Measurements from ENCODE around the gene IL27RA.
A peak's percentile ranks its signal among the peaks of the same experiment; 100 is the strongest.
"Not testable (repeated sequence)": the region's sequence is repeated elsewhere in the genome, so short reads cannot be mapped to it uniquely, and the experiment has no call there.

IL27RA gene

DNA sequence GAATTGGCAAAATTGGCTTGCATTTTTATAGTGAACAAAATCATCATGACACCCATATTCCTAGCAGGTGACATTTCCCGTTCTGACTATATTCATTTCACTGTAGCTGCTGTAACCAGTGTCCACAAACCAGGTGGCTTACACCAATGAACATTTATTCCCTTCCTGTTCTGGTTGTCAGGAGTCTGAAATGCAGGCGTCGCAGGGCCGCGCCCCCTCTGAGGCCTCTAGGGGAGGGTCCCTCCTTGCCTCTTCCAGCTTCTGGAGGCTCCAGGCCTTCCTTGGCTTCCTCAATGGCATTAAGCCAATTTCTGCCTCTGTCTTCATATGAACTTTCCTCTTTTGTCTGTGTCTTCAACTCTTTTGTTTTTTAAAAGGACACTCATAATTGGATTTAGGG lies 10.1 kb upstream of the IL27RA start:
- Histone ChIP-seq H3K4me1 (ENCODE audit: control insufficient read depth, insufficient read depth, low read length) (no peaks in the 10 kb centered on the region), H3K36me3 (ENCODE audit: control insufficient read depth, insufficient read depth, low read length) (no peaks in the 10 kb centered on the region), H3K4me3 (ENCODE audit: low read depth, low read length) (no peak overlapping the region), H3K27me3 (ENCODE audit: control insufficient read depth, insufficient read depth, low read length) (no peaks in the 10 kb centered on the region), H3K9ac (ENCODE audit: low read depth, low read length) (no peak overlapping the region), H3K9me3 (ENCODE audit: control insufficient read depth, insufficient read depth, low read length) (no peaks in the 10 kb centered on the region)

DNA sequence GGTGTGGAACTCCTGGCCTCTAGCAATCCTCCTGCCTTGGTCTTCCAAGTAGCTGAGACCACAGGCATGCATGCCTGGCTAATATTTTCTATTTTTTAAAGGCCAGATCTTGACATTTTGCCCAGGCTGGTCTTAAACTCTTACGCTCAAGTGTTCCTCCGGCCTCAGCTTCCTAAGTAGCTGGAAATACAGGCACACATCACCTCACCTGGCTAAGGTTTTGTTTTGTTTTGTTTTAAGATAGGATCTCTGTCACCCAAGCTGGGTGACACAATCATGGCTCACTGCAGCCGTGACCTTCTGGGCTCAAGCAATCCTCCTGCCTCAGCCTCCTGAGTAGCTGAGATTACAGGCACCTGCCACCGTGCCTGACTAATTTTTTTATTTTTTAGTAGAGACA lies 9.1 kb upstream of the IL27RA start:
- Histone ChIP-seq H3K9me3 (ENCODE audit: control insufficient read depth, insufficient read depth, low read length) (no peaks in the 10 kb centered on the region), H3K4me1 (ENCODE audit: control insufficient read depth, insufficient read depth, low read length) (no peaks in the 10 kb centered on the region), H3K4me3 (ENCODE audit: low read depth, low read length) (no peak overlapping the region), H3K9ac (ENCODE audit: low read depth, low read length) (no peak overlapping the region), H3K27me3 (ENCODE audit: control insufficient read depth, insufficient read depth, low read length) (no peaks in the 10 kb centered on the region), H3K36me3 (ENCODE audit: control insufficient read depth, insufficient read depth, low read length) (no peaks in the 10 kb centered on the region)

DNA sequence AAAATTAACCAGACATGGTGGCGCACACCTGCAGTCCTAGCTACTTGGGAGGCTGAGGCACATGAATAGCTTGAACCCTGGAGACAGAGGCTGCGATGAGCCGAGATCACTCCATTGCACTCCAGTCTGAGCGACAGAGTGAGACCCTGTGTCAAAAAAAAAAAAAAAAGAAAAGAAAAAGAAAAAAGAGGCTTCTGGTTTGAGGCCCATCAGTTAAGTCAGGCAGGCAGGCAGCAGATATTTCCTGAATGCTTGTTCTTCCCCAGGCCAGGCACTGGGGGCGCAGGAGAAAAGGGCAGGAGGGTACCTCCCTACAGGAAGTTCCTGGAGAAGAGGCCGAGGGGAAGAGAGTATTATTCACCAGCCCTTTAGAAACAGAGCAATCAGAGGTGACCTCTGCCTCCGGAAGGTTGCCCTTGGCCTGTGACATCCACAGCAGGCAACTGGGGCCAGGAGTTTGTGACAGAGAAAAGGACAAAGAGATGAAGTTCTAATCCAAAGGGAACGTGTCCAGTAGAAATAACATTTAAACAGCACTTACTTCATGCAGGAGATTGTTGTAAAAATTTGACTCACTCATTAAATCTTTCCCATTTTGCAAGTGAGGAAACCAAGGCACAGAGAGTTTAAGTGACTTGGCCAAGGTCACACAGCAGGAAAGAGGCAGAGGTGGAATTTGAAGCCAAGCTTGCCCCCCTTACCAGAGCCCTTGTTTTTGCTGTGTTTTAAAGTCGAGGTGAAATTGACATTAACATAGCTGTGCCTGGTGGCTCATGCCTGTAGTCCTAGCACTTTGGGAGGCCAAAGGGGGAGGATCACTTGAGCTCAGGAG lies 7.9 kb upstream of the IL27RA start:
- no peaks in the 10 kb centered on the region for H3K27me3 ChIP-seq (ENCODE audit: control insufficient read depth, insufficient read depth, low read length)
- H3K36me3 ChIP-seq (ENCODE audit: control insufficient read depth, insufficient read depth, low read length) = no peaks in the 10 kb centered on the region
- H3K9me3 ChIP-seq (ENCODE audit: control insufficient read depth, insufficient read depth, low read length) = no peaks in the 10 kb centered on the region
- no peaks in the 10 kb centered on the region for H3K4me1 ChIP-seq (ENCODE audit: control insufficient read depth, insufficient read depth, low read length)
- no peak overlapping the region for H3K4me3 ChIP-seq (ENCODE audit: low read depth, low read length)
- peak overlapping the region; percentile 41 for H3K9ac ChIP-seq (ENCODE audit: low read depth, low read length)

DNA sequence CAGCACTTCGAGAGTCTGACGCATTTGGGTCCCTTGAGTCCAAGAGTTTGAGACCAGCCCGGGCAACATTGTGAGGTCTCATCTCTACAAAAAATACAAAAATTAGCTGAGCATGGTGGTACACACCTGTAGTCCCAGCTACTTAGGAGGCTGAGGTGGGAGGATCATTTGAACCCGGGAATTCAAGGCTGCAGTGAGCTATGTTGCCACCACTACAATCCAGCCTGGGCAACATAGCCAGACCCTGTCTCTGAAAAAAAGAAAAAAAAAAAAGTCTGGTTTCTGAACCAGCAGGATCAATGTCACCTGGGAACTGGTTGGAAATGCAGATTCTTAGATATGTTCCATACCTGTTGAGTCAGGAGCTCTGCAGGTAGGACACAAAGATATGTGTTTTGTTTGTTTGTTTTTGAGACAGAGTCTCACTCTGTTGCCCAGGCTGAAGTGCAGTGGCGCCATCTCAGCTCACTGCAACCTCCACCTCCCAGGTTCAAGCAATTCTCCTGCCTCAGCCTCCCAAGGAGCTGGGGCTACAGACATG lies 4.8 kb upstream of the IL27RA start:
- not testable (repeated sequence) for H3K4me1 ChIP-seq (ENCODE audit: control insufficient read depth, insufficient read depth, low read length); H3K36me3 ChIP-seq (ENCODE audit: control insufficient read depth, insufficient read depth, low read length); H3K4me3 ChIP-seq (ENCODE audit: low read depth, low read length); H3K9me3 ChIP-seq (ENCODE audit: control insufficient read depth, insufficient read depth, low read length); H3K9ac ChIP-seq (ENCODE audit: low read depth, low read length)
- H3K27me3 ChIP-seq (ENCODE audit: control insufficient read depth, insufficient read depth, low read length) = peaks cover 11% of the 10 kb centered on the region

DNA sequence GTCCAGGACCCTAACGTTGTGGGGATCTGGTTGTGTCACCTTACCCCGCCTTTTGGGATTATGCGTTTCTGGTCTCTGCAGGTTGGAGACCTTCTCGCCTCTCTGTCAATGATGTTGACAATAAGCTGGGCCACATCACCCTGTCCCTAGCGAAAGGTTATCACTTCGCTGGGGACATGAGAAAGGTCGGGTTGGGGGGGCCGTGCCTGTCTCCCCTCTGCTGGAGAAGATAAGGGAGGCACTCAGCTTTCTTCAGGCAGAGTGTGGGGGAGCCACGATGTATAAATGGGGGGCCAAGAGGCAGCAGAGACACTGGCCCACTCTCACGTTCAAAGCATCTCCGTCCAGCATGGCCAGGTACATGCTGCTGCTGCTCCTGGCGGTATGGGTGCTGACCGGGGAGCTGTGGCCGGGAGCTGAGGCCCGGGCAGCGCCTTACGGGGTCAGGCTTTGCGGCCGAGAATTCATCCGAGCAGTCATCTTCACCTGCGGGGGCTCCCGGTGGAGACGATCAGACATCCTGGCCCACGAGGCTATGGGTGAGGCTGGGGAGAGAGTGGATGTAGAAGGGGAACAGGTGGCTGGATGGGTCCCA lies 3.6 kb upstream of the IL27RA start, which contains the start of gene RLN3:
Gene RLN3 (plus strand): TSS at position 293 of the 595 bp plus-strand sequence. CDS start 57 bp downstream, at position 350.
- H3K9ac ChIP-seq (ENCODE audit: low read depth, low read length) = no peak within 1 kb of the TSS
- no peaks in the 10 kb centered on the region for H3K4me1 ChIP-seq (ENCODE audit: control insufficient read depth, insufficient read depth, low read length)
- no peaks in the 10 kb centered on the region for H3K36me3 ChIP-seq (ENCODE audit: control insufficient read depth, insufficient read depth, low read length)
- peaks cover 11% of the 10 kb centered on the region for H3K27me3 ChIP-seq (ENCODE audit: control insufficient read depth, insufficient read depth, low read length)
- no peak within 1 kb of the TSS for H3K4me3 ChIP-seq (ENCODE audit: low read depth, low read length)
- no peaks in the 10 kb centered on the region for H3K9me3 ChIP-seq (ENCODE audit: control insufficient read depth, insufficient read depth, low read length)

DNA sequence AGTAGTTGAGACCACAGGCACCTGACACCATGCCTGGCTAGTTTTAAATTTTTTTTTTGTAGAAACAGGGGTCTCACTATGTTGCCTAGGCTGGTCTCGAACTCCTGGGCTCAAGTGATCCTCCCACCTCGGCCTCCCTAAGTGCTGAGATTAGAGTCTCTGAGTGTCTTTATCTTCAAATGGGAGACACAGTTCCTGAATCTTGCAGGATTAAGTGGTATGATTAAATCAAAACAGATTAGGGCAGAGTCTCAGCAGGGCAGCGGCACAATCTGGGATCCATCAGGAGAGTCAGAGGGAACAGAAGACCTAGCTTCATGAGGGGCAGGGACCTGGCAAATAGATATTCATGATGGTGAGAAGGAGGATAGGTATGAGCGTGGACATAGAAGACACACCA lies 2.7 kb upstream of the IL27RA start:
- H3K9me3 ChIP-seq (ENCODE audit: control insufficient read depth, insufficient read depth, low read length) = no peaks in the 10 kb centered on the region
- no peaks in the 10 kb centered on the region for H3K4me1 ChIP-seq (ENCODE audit: control insufficient read depth, insufficient read depth, low read length)
- H3K9ac ChIP-seq (ENCODE audit: low read depth, low read length) = no peak overlapping the region
- H3K36me3 ChIP-seq (ENCODE audit: control insufficient read depth, insufficient read depth, low read length) = no peaks in the 10 kb centered on the region
- no peak overlapping the region for H3K4me3 ChIP-seq (ENCODE audit: low read depth, low read length)
- peaks cover 11% of the 10 kb centered on the region for H3K27me3 ChIP-seq (ENCODE audit: control insufficient read depth, insufficient read depth, low read length)

DNA sequence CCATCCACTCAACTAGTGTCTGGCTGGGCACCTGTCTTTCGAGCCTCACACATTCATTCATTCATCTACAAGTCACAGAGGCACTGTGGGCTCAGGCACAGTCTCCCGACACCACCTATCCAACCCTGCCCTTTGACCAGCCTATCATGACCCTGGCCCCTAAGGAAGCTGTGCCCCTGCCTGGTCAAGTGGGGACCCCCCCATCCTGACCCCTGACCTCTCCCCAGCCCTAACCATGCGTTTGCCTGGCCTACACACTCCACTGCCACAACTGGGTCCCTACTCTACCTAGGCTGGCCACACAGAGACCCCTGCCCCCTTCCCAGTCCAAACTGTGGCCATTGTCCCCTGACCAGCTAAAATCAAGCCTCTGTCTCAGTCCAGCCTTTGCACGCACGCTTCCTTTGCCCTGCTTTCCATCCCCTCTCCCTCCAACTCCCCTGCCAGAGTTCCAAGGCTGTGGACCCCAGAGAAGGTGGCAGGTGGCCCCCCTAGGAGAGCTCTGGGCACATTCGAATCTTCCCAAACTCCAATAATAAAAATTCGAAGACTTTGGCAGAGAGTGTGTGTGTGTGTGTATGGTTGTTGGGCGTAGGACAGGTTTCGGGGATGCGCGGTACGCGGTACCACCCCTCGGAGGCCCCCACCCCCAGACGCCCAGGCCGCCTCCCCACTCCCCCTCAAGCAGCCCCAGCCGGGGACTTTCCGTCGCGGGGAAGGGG lies 404 bp upstream of the IL27RA start:
- Histone ChIP-seq H3K4me1 (ENCODE audit: control insufficient read depth, insufficient read depth, low read length) (no peaks in the 10 kb centered on the region), H3K9me3 (ENCODE audit: control insufficient read depth, insufficient read depth, low read length) (no peaks in the 10 kb centered on the region), H3K36me3 (ENCODE audit: control insufficient read depth, insufficient read depth, low read length) (no peaks in the 10 kb centered on the region), H3K27me3 (ENCODE audit: control insufficient read depth, insufficient read depth, low read length) (peaks cover 11% of the 10 kb centered on the region), H3K9ac (ENCODE audit: low read depth, low read length) (peak overlapping the region; percentile 81), H3K4me3 (ENCODE audit: low read depth, low read length) (peak overlapping the region; percentile 88)

DNA sequence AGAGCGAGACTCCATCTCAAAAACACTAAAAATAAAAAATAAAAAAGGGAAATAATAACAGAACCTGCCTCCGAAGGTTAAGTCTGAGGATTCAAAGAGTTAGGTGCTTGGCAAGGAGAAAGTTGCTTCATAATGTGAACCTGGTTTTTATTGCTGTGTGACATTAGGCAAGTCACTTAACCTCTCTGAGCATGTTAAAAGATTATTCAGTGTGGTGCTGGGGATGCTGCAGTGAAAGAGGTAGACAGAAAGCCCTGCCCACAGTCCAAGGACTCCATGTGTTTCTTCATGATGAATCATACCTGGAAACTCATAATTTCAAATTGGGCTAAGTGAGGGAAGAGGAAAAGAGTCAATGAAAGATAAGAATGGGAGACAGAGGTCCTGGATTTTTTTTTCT lies 2.4 kb downstream of the IL27RA start:
- no peak overlapping the region for H3K9ac ChIP-seq (ENCODE audit: low read depth, low read length)
- H3K4me1 ChIP-seq (ENCODE audit: control insufficient read depth, insufficient read depth, low read length) = no peaks in the 10 kb centered on the region
- H3K27me3 ChIP-seq (ENCODE audit: control insufficient read depth, insufficient read depth, low read length) = peaks cover 11% of the 10 kb centered on the region
- H3K4me3 ChIP-seq (ENCODE audit: low read depth, low read length) = no peak overlapping the region
- no peaks in the 10 kb centered on the region for H3K9me3 ChIP-seq (ENCODE audit: control insufficient read depth, insufficient read depth, low read length)
- H3K36me3 ChIP-seq (ENCODE audit: control insufficient read depth, insufficient read depth, low read length) = no peaks in the 10 kb centered on the region

DNA sequence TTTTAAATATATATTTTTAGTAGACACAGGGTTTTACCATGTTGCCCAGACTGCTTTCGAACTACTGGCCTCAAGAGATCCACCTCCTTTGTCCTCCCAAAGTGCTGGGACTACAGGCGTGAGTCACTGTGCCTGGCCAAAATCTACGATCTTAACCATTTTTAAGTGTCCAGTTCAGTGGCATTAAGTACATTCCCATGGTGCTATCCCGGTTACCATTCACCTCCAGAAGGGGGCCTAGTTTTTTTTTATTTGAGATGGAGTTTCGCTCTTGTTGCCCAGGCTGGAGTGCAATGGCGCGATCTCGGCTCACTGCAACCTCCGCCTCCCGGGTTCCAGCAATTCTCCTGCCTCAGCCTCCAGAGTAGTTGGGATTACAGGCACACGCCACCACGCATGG lies 3.6 kb downstream of the IL27RA start:
- not testable (repeated sequence) for H3K9ac ChIP-seq (ENCODE audit: low read depth, low read length); H3K4me1 ChIP-seq (ENCODE audit: control insufficient read depth, insufficient read depth, low read length); H3K4me3 ChIP-seq (ENCODE audit: low read depth, low read length); H3K9me3 ChIP-seq (ENCODE audit: control insufficient read depth, insufficient read depth, low read length); H3K36me3 ChIP-seq (ENCODE audit: control insufficient read depth, insufficient read depth, low read length)
- peaks cover 11% of the 10 kb centered on the region for H3K27me3 ChIP-seq (ENCODE audit: control insufficient read depth, insufficient read depth, low read length)

DNA sequence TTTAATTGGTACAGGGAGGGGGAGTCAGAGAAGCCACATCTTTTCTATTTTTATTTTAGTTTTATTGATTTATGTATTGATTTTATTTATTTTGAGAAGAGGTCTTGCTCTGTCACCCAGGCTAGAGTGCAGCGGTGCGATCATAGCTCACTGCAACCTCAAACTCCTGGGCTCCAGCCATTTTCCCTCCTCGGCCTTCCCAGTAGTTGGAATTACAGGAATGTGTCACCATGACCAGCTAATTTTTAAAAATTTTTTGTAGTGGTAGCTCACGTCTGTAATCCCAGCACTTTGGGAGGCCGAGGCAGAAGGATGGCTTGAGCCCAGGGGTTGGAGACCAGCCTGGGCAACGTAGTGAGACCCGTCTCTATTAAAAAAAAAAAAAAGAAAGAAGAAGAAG lies 4.1 kb downstream of the IL27RA start:
- H3K9ac ChIP-seq (ENCODE audit: low read depth, low read length) = no peak overlapping the region
- no peaks in the 10 kb centered on the region for H3K9me3 ChIP-seq (ENCODE audit: control insufficient read depth, insufficient read depth, low read length)
- no peaks in the 10 kb centered on the region for H3K4me1 ChIP-seq (ENCODE audit: control insufficient read depth, insufficient read depth, low read length)
- H3K4me3 ChIP-seq (ENCODE audit: low read depth, low read length) = no peak overlapping the region
- H3K27me3 ChIP-seq (ENCODE audit: control insufficient read depth, insufficient read depth, low read length) = peaks cover 7% of the 10 kb centered on the region
- H3K36me3 ChIP-seq (ENCODE audit: control insufficient read depth, insufficient read depth, low read length) = no peaks in the 10 kb centered on the region

DNA sequence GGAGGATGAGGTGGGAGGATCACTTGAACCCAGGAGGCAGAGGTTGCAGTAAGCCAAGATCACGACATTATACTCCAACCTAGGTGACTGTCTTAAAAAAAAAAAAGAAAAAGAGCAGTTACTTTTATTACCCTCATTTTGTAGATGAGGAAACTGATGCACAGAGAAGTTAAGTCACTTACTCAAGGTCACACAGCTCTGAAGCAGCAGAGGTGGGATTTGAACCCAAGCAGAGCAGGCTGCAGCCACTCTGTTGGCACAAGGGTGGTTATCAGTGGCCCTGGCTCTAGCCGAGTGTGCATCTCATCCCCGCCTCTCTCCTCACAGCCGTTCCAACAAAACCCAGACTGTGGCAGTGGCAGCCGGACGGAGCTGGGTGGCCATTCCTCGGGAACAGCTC lies 7.6 kb downstream of the IL27RA start:
- no peaks in the 10 kb centered on the region for H3K9me3 ChIP-seq (ENCODE audit: control insufficient read depth, insufficient read depth, low read length)
- H3K4me3 ChIP-seq (ENCODE audit: low read depth, low read length) = no peak overlapping the region
- no peaks in the 10 kb centered on the region for H3K4me1 ChIP-seq (ENCODE audit: control insufficient read depth, insufficient read depth, low read length)
- no peaks in the 10 kb centered on the region for H3K27me3 ChIP-seq (ENCODE audit: control insufficient read depth, insufficient read depth, low read length)
- H3K9ac ChIP-seq (ENCODE audit: low read depth, low read length) = no peak overlapping the region
- no peaks in the 10 kb centered on the region for H3K36me3 ChIP-seq (ENCODE audit: control insufficient read depth, insufficient read depth, low read length)

Data from iPS-15b (cell line).